Right lobe of liver (tissue), 4 donors: ENCODE data around the gene MUC5B.

Experiments used
- CTCF ChIP-seq, 4 donors: fragments of 200-600 bp in 3 of 4; fragments of 450-650 bp in 1 of 4; IDR thresholded peaks; one replicate each; pipeline versions ENCODE4 v1.5.1 to v1.8.0; 2016 to 2022; ENCODE audit warnings: antibody characterized with exemption in 4 of 4, mild to moderate bottlenecking in 2 of 4
- POLR2A ChIP-seq: fragments of 450-650 bp; IDR thresholded peaks from one replicate; pipeline ENCODE4 v1.6.1; 2017; ENCODE audit warnings: antibody characterized with exemption, mild to moderate bottlenecking
- donor health status: DM: no; HTN: no; CAD: no.
- donor health status: DM: no; HTN: no; CAD: no.
- donor health status: DM: no; HTN: yes; CAD: no.

- TF ChIP-seq CTCF (IDR thresholded peaks at IDR 0.05) (no peak), POLR2A (no peak)
Measured at GRCh38 chr11:1252371-1253102, 29.7 kb downstream of the MUC5B start.
